ENCODE data around the gene MGARP.
"Not testable (repeated sequence)": the region's sequence is repeated elsewhere in the genome, so short reads cannot be mapped to it uniquely, and the experiment has no call there.

The MGARP gene

DNA sequence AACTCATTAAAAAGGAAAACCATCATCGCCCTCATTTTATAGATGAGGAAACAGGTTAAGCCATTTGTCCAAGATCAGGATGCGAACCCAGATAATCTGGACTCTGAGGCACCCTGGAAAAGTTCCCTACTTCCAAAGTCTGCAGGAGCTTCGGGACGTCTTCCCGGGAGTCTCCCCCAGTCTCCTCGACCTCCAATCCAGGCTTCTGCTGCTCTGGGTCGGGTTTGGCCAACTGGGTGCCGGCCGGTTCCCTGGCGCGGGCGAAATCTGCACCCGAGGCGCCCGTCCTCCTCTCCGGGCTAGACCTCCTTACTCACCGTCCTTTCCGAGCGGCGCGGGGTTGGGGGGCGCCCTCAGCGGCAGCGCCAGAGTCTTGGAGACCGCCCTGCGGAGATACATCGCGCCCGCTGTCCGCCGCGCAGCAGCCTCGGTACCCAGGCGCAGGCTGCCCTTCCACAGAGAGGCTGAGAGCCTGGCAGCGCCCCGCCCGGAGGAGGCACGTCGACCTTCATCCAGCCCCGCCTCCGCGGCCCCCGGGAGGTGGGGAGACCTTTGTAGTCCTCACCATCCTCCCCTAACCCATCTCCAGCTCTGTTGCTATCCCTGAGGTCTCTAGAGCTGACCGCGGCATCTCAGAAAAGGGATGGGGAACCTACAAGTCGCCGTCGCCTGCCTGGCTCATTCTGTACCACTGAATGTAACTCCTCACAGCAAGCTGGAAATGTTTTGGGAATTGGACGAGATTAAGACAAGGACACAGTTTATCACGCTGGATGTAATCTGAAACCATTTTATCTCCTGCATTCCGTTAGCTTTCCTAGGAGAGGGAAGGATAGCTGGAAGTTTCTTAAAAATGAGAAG lies at the start of gene MGARP:
MGARP (minus strand) TSS at position 466 of the 861 bp plus-strand sequence; CDS start at position 399, 67 bp downstream.
- TF ChIP-seq CTCF (IDR thresholded peaks at IDR 0.05; ENCODE audit: low read length) (no peak), EZH2 (IDR thresholded peaks at IDR 0.05; ENCODE audit: borderline replicate concordance, low read length) (no peak)
- no peak within 1 kb of the TSS for H2AFZ ChIP-seq (ENCODE audit: low read length)
- no peaks in the 10 kb centered on the region; the same call in 1 of the 2 replicates for H3K36me3 ChIP-seq (ENCODE audit: insufficient read depth, low read length)
- peak within 1 kb of the TSS; percentile 16; the same call in 1 of the 2 replicates for H3K9ac ChIP-seq (ENCODE audit: low read length)
- H3K4me2 ChIP-seq (ENCODE audit: low read length) = peak within 1 kb of the TSS; percentile 65
- no peak within 1 kb of the TSS for H3K27ac ChIP-seq (ENCODE audit: low read depth, low read length, poor library complexity, severe bottlenecking)
- no peaks in the 10 kb centered on the region for H3F3A ChIP-seq (ENCODE audit: insufficient read depth, low read length)
- H3K27me3 ChIP-seq (ENCODE audit: insufficient read depth, low read length) = no peaks in the 10 kb centered on the region
- no peaks in the 10 kb centered on the region for H4K20me1 ChIP-seq (ENCODE audit: insufficient read depth, low read length)
- peak within 1 kb of the TSS; percentile 54 for H3K4me3 ChIP-seq (ENCODE audit: low read depth, low read length, poor library complexity, severe bottlenecking)
- no peaks in the 10 kb centered on the region for H3K9me3 ChIP-seq (ENCODE audit: low read length)
- no peaks in the 10 kb centered on the region for H3K9me2 ChIP-seq (ENCODE audit: low read depth, low read length)
- H3K4me1 ChIP-seq (ENCODE audit: insufficient read depth, low read length, severe bottlenecking) = no peaks in the 10 kb centered on the region
- no peaks in the 10 kb centered on the region for H3K79me2 ChIP-seq (ENCODE audit: insufficient read depth, low read length)

DNA sequence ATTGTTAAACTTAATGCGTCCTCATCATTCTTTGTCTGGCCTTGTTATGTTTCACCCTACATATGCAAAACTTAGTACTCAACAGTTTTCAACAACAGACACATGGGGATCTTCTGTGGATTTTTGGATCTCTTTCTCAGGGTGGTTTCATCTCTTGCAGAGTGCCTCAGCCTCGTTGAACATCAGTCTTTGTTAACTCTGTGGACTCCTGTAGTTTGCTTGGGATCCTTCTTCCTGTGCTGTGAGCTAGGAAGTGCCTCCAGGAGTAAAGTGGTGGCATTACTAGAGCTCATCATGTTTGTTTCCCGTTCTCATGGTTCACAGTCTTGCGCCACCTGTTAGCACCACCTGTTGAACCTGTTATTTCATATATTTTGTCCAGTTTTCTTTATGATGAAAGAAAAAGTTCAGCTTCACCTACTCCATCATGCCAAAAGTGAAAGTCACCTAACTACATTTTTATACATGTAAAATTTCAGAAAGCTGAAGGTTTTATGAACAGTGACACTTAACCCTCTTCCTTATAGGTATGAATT lies 49.7 kb upstream of the MGARP start:
- no peaks in the 10 kb centered on the region for H3F3A ChIP-seq (ENCODE audit: insufficient read depth, low read length)
- H3K4me1 ChIP-seq (ENCODE audit: insufficient read depth, low read length, severe bottlenecking) = peaks cover 28% of the 10 kb centered on the region
- peak overlapping the region; percentile 3; the same call in 1 of the 2 replicates for H3K4me2 ChIP-seq (ENCODE audit: low read length)
- H2AFZ ChIP-seq (ENCODE audit: low read length) = no peak overlapping the region
- peak overlapping the region; percentile 57 for H3K27ac ChIP-seq (ENCODE audit: low read depth, low read length, poor library complexity, severe bottlenecking)
- H3K9ac ChIP-seq (ENCODE audit: low read length) = no peak overlapping the region
- TF ChIP-seq EZH2 (IDR thresholded peaks at IDR 0.05; ENCODE audit: borderline replicate concordance, low read length) = no peak
- 0 out of 2 replicates have a peak, but pooled peaks have one; percentile 5 for TF ChIP-seq CTCF (IDR thresholded peaks at IDR 0.05; ENCODE audit: low read length)
- no peak overlapping the region for H3K4me3 ChIP-seq (ENCODE audit: low read depth, low read length, poor library complexity, severe bottlenecking)
- no peaks in the 10 kb centered on the region for H3K9me3 ChIP-seq (ENCODE audit: low read length)
- H3K36me3 ChIP-seq (ENCODE audit: insufficient read depth, low read length) = peaks cover 66% of the 10 kb centered on the region
- H3K79me2 ChIP-seq (ENCODE audit: insufficient read depth, low read length) = peaks cover 98% of the 10 kb centered on the region
- H4K20me1 ChIP-seq (ENCODE audit: insufficient read depth, low read length) = no peaks in the 10 kb centered on the region
- H3K27me3 ChIP-seq (ENCODE audit: insufficient read depth, low read length) = no peaks in the 10 kb centered on the region
- no peaks in the 10 kb centered on the region for H3K9me2 ChIP-seq (ENCODE audit: low read depth, low read length)

GRCh38 chr4:139324620-139325019 lies 44.6 kb upstream of the MGARP start:
- no peaks in the 10 kb centered on the region for H3K9me2 ChIP-seq (ENCODE audit: low read depth, low read length)
- peaks cover 2% of the 10 kb centered on the region; the same call in 1 of the 2 replicates for H3K9me3 ChIP-seq (ENCODE audit: low read length)
- H3K4me2 ChIP-seq (ENCODE audit: low read length) = no peak overlapping the region
- H3K36me3 ChIP-seq (ENCODE audit: insufficient read depth, low read length) = peaks cover 62% of the 10 kb centered on the region
- no peaks in the 10 kb centered on the region for H3K27me3 ChIP-seq (ENCODE audit: insufficient read depth, low read length)
- H3K79me2 ChIP-seq (ENCODE audit: insufficient read depth, low read length) = peaks cover 96% of the 10 kb centered on the region
- no peak overlapping the region for H3K9ac ChIP-seq (ENCODE audit: low read length)
- H4K20me1 ChIP-seq (ENCODE audit: insufficient read depth, low read length) = no peaks in the 10 kb centered on the region
- no peak overlapping the region for H3K27ac ChIP-seq (ENCODE audit: low read depth, low read length, poor library complexity, severe bottlenecking)
- peaks cover 23% of the 10 kb centered on the region for H3K4me1 ChIP-seq (ENCODE audit: insufficient read depth, low read length, severe bottlenecking)
- H3F3A ChIP-seq (ENCODE audit: insufficient read depth, low read length) = no peaks in the 10 kb centered on the region
- H2AFZ ChIP-seq (ENCODE audit: low read length) = no peak overlapping the region
- TF ChIP-seq EZH2 (IDR thresholded peaks at IDR 0.05; ENCODE audit: borderline replicate concordance, low read length) = no peak
- TF ChIP-seq CTCF (IDR thresholded peaks at IDR 0.05; ENCODE audit: low read length) = no peak
- H3K4me3 ChIP-seq (ENCODE audit: low read depth, low read length, poor library complexity, severe bottlenecking) = no peak overlapping the region

DNA sequence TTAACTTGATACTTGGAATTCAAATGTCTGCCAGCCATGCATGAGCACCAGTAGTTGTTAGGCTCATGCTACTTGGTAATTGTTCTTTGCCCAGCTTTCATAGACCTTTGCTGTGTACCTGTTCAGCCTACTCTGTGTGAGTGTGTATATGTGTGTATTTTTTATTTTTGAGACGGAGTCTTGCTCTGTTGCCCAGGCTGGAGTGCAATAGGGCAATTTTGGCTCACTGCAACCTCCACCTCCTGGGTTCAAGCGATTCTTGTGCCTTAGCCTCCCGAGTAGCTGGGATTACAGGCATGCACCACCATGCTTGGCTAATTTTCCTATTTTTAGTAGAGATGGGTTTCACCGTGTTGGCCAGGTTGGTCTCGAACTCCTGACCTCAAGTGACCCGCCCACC lies 42.5 kb upstream of the MGARP start:
- not testable (repeated sequence) for H3K4me3 ChIP-seq (ENCODE audit: low read depth, low read length, poor library complexity, severe bottlenecking); H4K20me1 ChIP-seq (ENCODE audit: insufficient read depth, low read length); H3K9me2 ChIP-seq (ENCODE audit: low read depth, low read length); H3K27ac ChIP-seq (ENCODE audit: low read depth, low read length, poor library complexity, severe bottlenecking); H3K9me3 ChIP-seq (ENCODE audit: low read length); H3F3A ChIP-seq (ENCODE audit: insufficient read depth, low read length); H3K27me3 ChIP-seq (ENCODE audit: insufficient read depth, low read length); H2AFZ ChIP-seq (ENCODE audit: low read length); H3K4me2 ChIP-seq (ENCODE audit: low read length); H3K9ac ChIP-seq (ENCODE audit: low read length)
- Histone ChIP-seq H3K36me3 (ENCODE audit: insufficient read depth, low read length) (peaks cover 60% of the 10 kb centered on the region), H3K4me1 (ENCODE audit: insufficient read depth, low read length, severe bottlenecking) (peaks cover 17% of the 10 kb centered on the region), H3K79me2 (ENCODE audit: insufficient read depth, low read length) (peaks cover 98% of the 10 kb centered on the region)

GRCh38 chr4:139322070-139322469 lies 42.0 kb upstream of the MGARP start:
- peaks cover 17% of the 10 kb centered on the region for H3K4me1 ChIP-seq (ENCODE audit: insufficient read depth, low read length, severe bottlenecking)
- H3K9ac ChIP-seq (ENCODE audit: low read length); H3K27ac ChIP-seq (ENCODE audit: low read depth, low read length, poor library complexity, severe bottlenecking); H3K9me3 ChIP-seq (ENCODE audit: low read length); H3K9me2 ChIP-seq (ENCODE audit: low read depth, low read length); H3K27me3 ChIP-seq (ENCODE audit: insufficient read depth, low read length); H2AFZ ChIP-seq (ENCODE audit: low read length); H3K4me3 ChIP-seq (ENCODE audit: low read depth, low read length, poor library complexity, severe bottlenecking); H3F3A ChIP-seq (ENCODE audit: insufficient read depth, low read length); H4K20me1 ChIP-seq (ENCODE audit: insufficient read depth, low read length); H3K4me2 ChIP-seq (ENCODE audit: low read length): not testable (repeated sequence)
- H3K79me2 ChIP-seq (ENCODE audit: insufficient read depth, low read length) = peaks cover 98% of the 10 kb centered on the region
- H3K36me3 ChIP-seq (ENCODE audit: insufficient read depth, low read length) = peaks cover 58% of the 10 kb centered on the region
